Pancreas (tissue), 10 donors: ENCODE data around the gene ULK4. TPM values are rescaled to one million over a fixed set of nuclear protein-coding genes. Genes with fewer than 3 reads are reported as not detected.

Source experiments
- ATAC-seq, 4 donors: fragments of 200-7000 bp; cut with Tn5 transposase; one replicate each; pipeline versions ENCODE4 v1.8.0 to v1.9.1; 2020; ENCODE audit warnings: mild to moderate bottlenecking in 4 of 4, moderate library complexity in 4 of 4
- DNase-seq, 6 donors: peaks; one replicate each; pipeline ENCODE4 v3.0.0-alpha.2; 2020
- FAIRE-seq: peaks from 2 replicates; lab custom pipeline; 2012; peaks lifted over from hg19 to GRCh38; lab: Jason Lieb, UNC
- H3K27ac ChIP-seq, 4 donors: fragments of 200-600 bp; sonication (generic); 1 replicate in 3 of 4; 2 replicates in 1 of 4; pipeline versions ENCODE4 v1.5.0 to v1.8.0; 2020
- H3K27me3 ChIP-seq, 4 donors: fragments of 200-600 bp; one replicate each; pipeline ENCODE4 v1.8.0; 2021
- H3K36me3 ChIP-seq, 3 donors: fragments of 200-600 bp; sonication (generic) in 1 of 3; one replicate each; pipeline versions ENCODE4 v1.5.0 to v1.8.0; 2020 to 2021
- H3K4me1 ChIP-seq, 3 donors: fragments of 200-600 bp; one replicate each; pipeline ENCODE4 v1.8.0; 2021
- H3K4me3 ChIP-seq, 4 donors: fragments of 200-600 bp; sonication (generic) in 2 of 4; one replicate each; pipeline versions ENCODE4 v1.5.0 to v1.8.0; 2020 to 2021
- H3K9me3 ChIP-seq, 4 donors: fragments of 200-600 bp; one replicate each; pipeline ENCODE4 v1.8.0; 2021
- WGBS, 2 donors: extraction: QIAGEN DNeasy Blood & Tissue Kit; methylation state at CpG; one replicate each; pipeline ENCODE4 v1.1.7; 2013; 5-methylcytosine and 5-hydroxymethylcytosine counted together
- intact Hi-C, 3 donors: fragments of 100-400 bp; cut with DNase I; formaldehyde crosslinking; loops; one replicate each; pipeline versions ENCODE4 v1.11.1 to v1.14.2; 2022
- polyA plus RNA-seq, 2 donors: library from polyadenylated mRNA; stranded (reverse); fragments of 200-250 nt; gene quantifications; one replicate each; pipeline ENCODE4 v1.2.3, GENCODE V29; 2013
- total RNA-seq, 6 donors: library from RNA; stranded (reverse); fragmentation: NEBNext Ultra II Directional in 4 of 6; extraction: Animal tissue kit (Norgen Biotek cat#: 25700) in 4 of 6; gene quantifications; one replicate each; pipeline versions ENCODE4 v1.2.1 to v1.2.4, GENCODE V29; 2021 to 2023
- TF ChIP-seq, protein P1 (sequence below), 4 donors: fragments of 200-600 bp; sonication (generic) in 3 of 4; IDR thresholded peaks; one replicate each; pipeline versions ENCODE4 v1.5.0 to v1.8.0; 2021; ENCODE audit warnings: antibody characterized with exemption in 4 of 4
- donor health status: healthy with polysubstance abuse.
- donor health status: DM: no; HTN: no; CAD: no; lungs with moderate emphysema.
- donor health status: DM: no; HTN: no; CAD: no.
- donor health status: control.
- donor health status: control.
- donor health status: Bipolar disorder and iron deficiency.
- donor health status: DM: yes; HTN: yes; CAD: no.
- donor health status: DM: no; HTN: no; CAD: no.
- donor health status: DM: no; HTN: no; CAD: no.
- donor health status: DM: yes; HTN: yes; CAD: no.

The ULK4 gene
- total and polyA plus RNA-seq, 8 donors = 2.3 to 8.6 (median 4.2) TPM

DNA sequence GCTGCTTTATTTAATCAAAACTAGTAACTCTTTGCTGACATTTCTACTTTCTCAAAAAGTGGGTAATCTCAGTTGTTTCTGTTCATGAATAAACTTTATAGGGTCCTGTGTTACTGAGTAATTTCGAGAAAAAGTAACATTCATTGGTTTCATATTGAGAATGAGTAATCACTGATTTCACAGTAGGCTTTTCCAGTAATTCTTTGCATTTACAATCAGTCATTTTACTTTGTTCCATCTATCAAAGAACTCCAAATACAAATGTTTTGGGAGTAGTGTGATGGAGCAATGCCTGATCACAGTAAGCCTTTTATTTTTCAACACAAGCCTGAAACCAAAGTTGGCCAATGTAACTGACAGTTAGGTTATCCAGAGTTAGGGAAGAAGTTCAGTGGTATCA, 353.6 kb downstream of the ULK4 start:
- Histone ChIP-seq H3K4me1 (no peaks in the 10 kb centered on the region), H3K36me3 (no peaks in the 10 kb centered on the region), H3K4me3 (no peak overlapping the region), H3K27ac (no peak overlapping the region), H3K9me3 (no peaks in the 10 kb centered on the region), H3K27me3 (no peaks in the 10 kb centered on the region)
- TF ChIP-seq, protein P1, sequence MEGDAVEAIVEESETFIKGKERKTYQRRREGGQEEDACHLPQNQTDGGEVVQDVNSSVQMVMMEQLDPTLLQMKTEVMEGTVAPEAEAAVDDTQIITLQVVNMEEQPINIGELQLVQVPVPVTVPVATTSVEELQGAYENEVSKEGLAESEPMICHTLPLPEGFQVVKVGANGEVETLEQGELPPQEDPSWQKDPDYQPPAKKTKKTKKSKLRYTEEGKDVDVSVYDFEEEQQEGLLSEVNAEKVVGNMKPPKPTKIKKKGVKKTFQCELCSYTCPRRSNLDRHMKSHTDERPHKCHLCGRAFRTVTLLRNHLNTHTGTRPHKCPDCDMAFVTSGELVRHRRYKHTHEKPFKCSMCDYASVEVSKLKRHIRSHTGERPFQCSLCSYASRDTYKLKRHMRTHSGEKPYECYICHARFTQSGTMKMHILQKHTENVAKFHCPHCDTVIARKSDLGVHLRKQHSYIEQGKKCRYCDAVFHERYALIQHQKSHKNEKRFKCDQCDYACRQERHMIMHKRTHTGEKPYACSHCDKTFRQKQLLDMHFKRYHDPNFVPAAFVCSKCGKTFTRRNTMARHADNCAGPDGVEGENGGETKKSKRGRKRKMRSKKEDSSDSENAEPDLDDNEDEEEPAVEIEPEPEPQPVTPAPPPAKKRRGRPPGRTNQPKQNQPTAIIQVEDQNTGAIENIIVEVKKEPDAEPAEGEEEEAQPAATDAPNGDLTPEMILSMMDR (IDR thresholded peaks at IDR 0.05) = no peak
- intact Hi-C loops = no loop called here
- 75 to 78% methylated on average over 1 of the region's 1 CpG for WGBS, 2 donors
- FAIRE-seq (no peak), ATAC-seq (no peak), DNase-seq (no peak)

DNA sequence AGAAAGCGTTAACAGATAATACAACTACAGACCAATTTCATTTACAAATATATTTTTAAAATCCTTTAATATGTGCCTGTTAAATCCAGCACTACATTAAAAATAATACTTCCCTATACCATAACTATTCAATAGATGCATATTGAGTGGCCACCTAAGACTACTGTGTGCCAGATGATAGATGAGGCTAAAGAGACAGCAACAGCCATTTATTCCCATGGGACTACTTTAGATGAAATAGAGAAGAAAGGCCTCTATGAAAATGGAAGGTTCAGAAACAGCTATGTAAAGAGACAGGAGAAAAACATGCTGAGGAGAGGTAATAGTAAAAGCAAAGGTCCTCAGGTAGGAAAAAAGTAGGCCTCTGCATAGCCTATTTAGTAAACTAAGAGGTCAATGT, 358.1 kb downstream of the ULK4 start:
- Histone ChIP-seq H3K36me3 (no peaks in the 10 kb centered on the region), H3K27me3 (no peaks in the 10 kb centered on the region), H3K4me1 (no peaks in the 10 kb centered on the region), H3K9me3 (no peaks in the 10 kb centered on the region), H3K27ac (no peak overlapping the region), H3K4me3 (no peak overlapping the region)
- DNase-seq (no peak), FAIRE-seq (no peak), ATAC-seq (no peak)
- 95 to 98% methylated on average over 1 of the region's 1 CpG for WGBS, 2 donors
- TF ChIP-seq, protein P1 (IDR thresholded peaks at IDR 0.05) = no peak
- intact Hi-C loops = no loop called here

DNA sequence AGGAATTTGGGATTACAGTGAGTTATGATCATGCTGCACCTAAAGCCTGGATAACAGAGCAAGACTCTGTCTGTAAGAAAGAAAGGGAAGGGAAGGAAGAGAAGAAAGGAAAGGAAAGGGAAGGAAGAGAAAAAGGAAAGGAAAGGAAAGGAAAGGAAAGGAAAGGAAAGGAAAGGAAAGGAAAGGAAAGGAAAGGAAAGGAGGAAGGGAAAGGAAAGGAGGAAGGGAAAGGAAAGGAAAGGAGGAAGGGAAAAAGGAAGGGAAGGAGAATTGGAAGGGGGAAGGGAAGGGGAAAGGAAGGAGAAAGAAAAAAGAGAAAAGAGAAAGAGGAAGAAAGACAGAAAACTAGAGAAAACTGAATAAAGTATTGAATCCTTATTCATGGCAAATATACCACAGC, 359.8 kb downstream of the ULK4 start:
- Histone ChIP-seq H3K9me3 (no peaks in the 10 kb centered on the region), H3K4me3 (no peak overlapping the region), H3K27me3 (no peaks in the 10 kb centered on the region), H3K4me1 (no peaks in the 10 kb centered on the region), H3K27ac (no peak overlapping the region), H3K36me3 (no peaks in the 10 kb centered on the region)
- DNase-seq = no peak
- TF ChIP-seq, protein P1 (IDR thresholded peaks at IDR 0.05) = no peak
- ATAC-seq = no peak
- intact Hi-C loops = no loop called here
- FAIRE-seq = no peak

DNA sequence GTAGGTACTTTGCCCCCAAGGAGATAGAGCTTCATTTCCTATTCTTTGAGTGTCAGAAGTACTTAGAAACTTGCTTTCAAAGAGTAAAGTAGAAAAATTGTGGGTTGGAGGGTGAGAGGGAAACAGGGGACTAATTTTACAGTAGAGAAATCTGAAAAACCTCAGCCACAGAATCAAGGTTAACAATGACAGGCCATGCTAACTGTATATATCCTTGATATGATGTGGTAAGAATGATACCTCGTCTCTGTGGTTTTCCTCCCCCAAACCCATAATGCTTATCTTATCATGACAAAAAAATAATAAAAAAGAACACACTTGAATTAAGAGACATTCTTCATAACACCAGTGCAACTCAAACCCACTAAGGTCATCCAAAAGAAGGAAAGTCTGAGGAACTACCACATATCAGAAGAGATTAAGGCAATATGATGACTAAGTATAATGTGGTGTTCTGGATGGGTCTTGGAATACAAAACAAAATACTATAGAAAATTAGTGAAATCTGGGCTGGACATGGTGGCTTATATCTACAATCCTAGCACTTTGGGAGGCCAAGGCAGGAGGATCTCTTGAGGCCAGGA, 360.4 kb downstream of the ULK4 start:
- no peaks in the 10 kb centered on the region for H3K27me3 ChIP-seq
- H3K4me3 ChIP-seq = no peak overlapping the region
- no peaks in the 10 kb centered on the region for H3K4me1 ChIP-seq
- ATAC-seq = no peak
- intact Hi-C loops = no loop called here
- no peak for FAIRE-seq
- TF ChIP-seq, protein P1 (IDR thresholded peaks at IDR 0.05) = no peak
- no peak for DNase-seq
- 30 to 52% methylated on average over 1 of the region's 1 CpG for WGBS, 2 donors
- H3K9me3 ChIP-seq = no peaks in the 10 kb centered on the region
- no peaks in the 10 kb centered on the region for H3K36me3 ChIP-seq
- H3K27ac ChIP-seq = no peak overlapping the region

DNA sequence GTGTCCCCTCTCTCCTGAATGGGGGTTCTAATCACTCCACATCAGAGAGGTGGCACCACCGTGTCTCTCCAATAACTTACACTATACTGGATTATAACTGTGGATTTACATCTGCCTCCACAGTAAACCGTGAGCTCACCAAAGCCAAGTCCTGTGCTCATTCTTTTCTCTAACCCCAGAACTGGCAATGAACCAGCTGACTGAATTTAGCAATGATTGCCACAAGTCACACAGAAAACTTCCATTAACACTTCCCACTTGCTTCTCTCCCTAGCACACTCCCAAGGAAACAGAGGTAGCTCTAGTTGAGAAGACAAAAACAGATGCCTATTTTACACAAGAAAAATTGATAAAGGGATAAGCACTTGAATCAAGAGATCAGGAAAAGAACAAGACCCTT, 361.3 kb downstream of the ULK4 start:
- 85 to 87% methylated on average over 2 of the region's 2 CpGs for WGBS, 2 donors
- intact Hi-C loops = no loop called here
- no peak for ATAC-seq

More for the DNA sequence above, 361.3 kb downstream of the ULK4 start:
- no peaks in the 10 kb centered on the region for H3K36me3 ChIP-seq
- DNase-seq (no peak), FAIRE-seq (no peak)
- TF ChIP-seq, protein P1 (IDR thresholded peaks at IDR 0.05) = no peak
- H3K4me3 ChIP-seq = no peak overlapping the region
- H3K27ac ChIP-seq = no peak overlapping the region
- H3K9me3 ChIP-seq = no peaks in the 10 kb centered on the region
- H3K27me3 ChIP-seq = no peaks in the 10 kb centered on the region
- no peaks in the 10 kb centered on the region for H3K4me1 ChIP-seq
